A673 (cell line): Measurements from ENCODE around the gene NRXN3. TPM values are rescaled to one million over a fixed set of nuclear protein-coding genes. Genes with fewer than 3 reads are reported as not detected.

Source experiments
- BruUV-seq: library from RNA; stranded (reverse); fragments of 400-500 nt; replicated peaks from 2 replicates; lab custom pipeline; 2021; lab: Mats Ljungman, UMichigan
- CTCF ChIA-PET: fragments of 300-600 bp; sonication (Branson Sonifier 250); formaldehyde crosslinking; loops from one replicate; lab custom pipeline; 2022; ENCODE audit warnings: antibody characterized with exemption; lab: Charles Lee
- POLR2A ChIA-PET: fragments of 300-600 bp; sonication (Branson Sonifier 250); formaldehyde crosslinking; loops from one replicate; lab custom pipeline; 2022; ENCODE audit warnings: antibody characterized with exemption; ENCODE audit not compliant: low non-redundant PET; lab: Charles Lee
- DNase-seq: peaks from one replicate; pipeline ENCODE4 v3.0.0-alpha.2; 2015; ENCODE audit warnings: low spot score
- H3K27ac ChIP-seq: fragments of 200-600 bp; sonication (generic); 2 replicates; pipeline ENCODE4 v1.5.1; 2016; ENCODE audit warnings: mixed run types, low read depth, mild to moderate bottlenecking, mixed read lengths, antibody characterized with exemption, low read length; ENCODE audit not compliant: poor library complexity, severe bottlenecking
- H3K27me3 ChIP-seq: fragments of 200-600 bp; sonication (generic); replicated peaks from 2 replicates; pipeline ENCODE4 v1.6.1; 2017; ENCODE audit warnings: mixed run types, low read depth, mild to moderate bottlenecking, mixed read lengths, antibody characterized with exemption, low read length; ENCODE audit not compliant: insufficient read depth, poor library complexity
- H3K36me3 ChIP-seq: fragments of 200-600 bp; sonication (generic); 2 replicates; pipeline ENCODE4 v1.6.1; 2016; ENCODE audit warnings: mixed run types, mild to moderate bottlenecking, mixed read lengths, antibody characterized with exemption, low read length; ENCODE audit not compliant: insufficient read depth, poor library complexity, severe bottlenecking
- H3K4me1 ChIP-seq: fragments of 200-600 bp; sonication (generic); 2 replicates; pipeline ENCODE4 v1.6.1; 2017; ENCODE audit warnings: mixed run types, mild to moderate bottlenecking, mixed read lengths, antibody characterized with exemption, low read length; ENCODE audit not compliant: insufficient read depth, poor library complexity, severe bottlenecking
- H3K4me3 ChIP-seq: fragments of 200-600 bp; sonication (generic); 2 replicates; pipeline ENCODE4 v1.5.1; 2016; ENCODE audit warnings: low read depth, mixed run types, mild to moderate bottlenecking, mixed read lengths, low read length; ENCODE audit not compliant: poor library complexity, severe bottlenecking
- H3K9me3 ChIP-seq: fragments of 200-600 bp; sonication (generic); 2 replicates; pipeline ENCODE4 v1.6.1; 2016; ENCODE audit warnings: mixed run types, low read depth, mild to moderate bottlenecking, mixed read lengths, antibody characterized with exemption, low read length; ENCODE audit not compliant: poor library complexity, severe bottlenecking
- CTCF ChIP-seq: fragments of 300-800, 200-600 bp; sonication (generic); conservative IDR thresholded peaks from 2 replicates; pipeline ENCODE4 v1.5.1; 2017; ENCODE audit warnings: low read depth, mild to moderate bottlenecking, antibody characterized with exemption, low read length, moderate library complexity, mixed read lengths
- EZH2 ChIP-seq: fragments of 200-600 bp; sonication (generic); IDR thresholded peaks from 2 replicates; pipeline ENCODE4 v1.6.1; 2017; ENCODE audit warnings: borderline replicate concordance, low read depth, mild to moderate bottlenecking, mixed read lengths, antibody characterized with exemption, low read length; ENCODE audit not compliant: poor library complexity, severe bottlenecking
- intact Hi-C: fragments of 100-400 bp; cut with micrococcal nuclease; formaldehyde crosslinking; loops from one replicate; pipeline ENCODE4 v1.10.0; 2022; ENCODE audit not compliant: unreplicated experiment
- total RNA-seq: library from RNA; stranded (reverse); gene quantifications from 2 replicates; pipeline ENCODE4 v1.2.3, GENCODE V29; 2021

The NRXN3 gene
- total RNA-seq, 1 experiment from 2014 or later: 0.21 TPM

- POLR2A ChIA-PET: no interaction called here
- no peak for TF ChIP-seq CTCF
- BruUV-seq: no TSS peak
- CTCF ChIA-PET: no interaction called here
- Histone ChIP-seq H3K36me3 (no peaks in the 10 kb centered on the region), H3K4me1 (no peaks in the 10 kb centered on the region), H3K9me3 (no peaks in the 10 kb centered on the region), H3K27ac (no peak overlapping the region), H3K4me3 (no peak overlapping the region), H3K27me3 (peaks cover 11% of the 10 kb centered on the region)
- intact Hi-C loops: no loop called here
- DNase-seq: no peak
These were observed 33.5 kb upstream of the NRXN3 start for GRCh38 chr14:78136695-78137094.

- no peak overlapping the region for H3K4me3 ChIP-seq
- intact Hi-C loops: no loop called here
- no peak overlapping the region for H3K27ac ChIP-seq
- TF ChIP-seq EZH2 (no peak), CTCF (no peak)
- ChIA-PET POLR2A (no interaction called here), CTCF (no interaction called here)
- BruUV-seq: no TSS peak
- no peaks in the 10 kb centered on the region for H3K36me3 ChIP-seq
- H3K9me3 ChIP-seq: no peaks in the 10 kb centered on the region
- H3K27me3 ChIP-seq: peaks cover 15% of the 10 kb centered on the region
- H3K4me1 ChIP-seq: no peaks in the 10 kb centered on the region
- DNase-seq: no peak
These were observed 28.6 kb upstream of the NRXN3 start for GRCh38 chr14:78141590-78141989.

- Histone ChIP-seq H3K4me1 (no peaks in the 10 kb centered on the region), H3K4me3 (no peak overlapping the region), H3K36me3 (no peaks in the 10 kb centered on the region), H3K9me3 (no peaks in the 10 kb centered on the region), H3K27ac (no peak overlapping the region), H3K27me3 (peaks cover 15% of the 10 kb centered on the region)
- CTCF ChIA-PET: no interaction called here
- no peak for DNase-seq
- TF ChIP-seq EZH2 (no peak), CTCF (no peak)
- no TSS peak for BruUV-seq
- POLR2A ChIA-PET: no interaction called here
- intact Hi-C loops: no loop called here
These were observed 27.2 kb upstream of the NRXN3 start for GRCh38 chr14:78142998-78143397.
